ENCODE data around the gene SKI.

Gene SKI

GRCh38 chr1:2204415-2205190, 23.5 kb upstream of the SKI start:
- CTCF ChIA-PET = interaction anchor here (1.3 to 1.8 kb wide), 2 partner anchors 10 to 177 kb away, joined by 4 to 7 read pairs; partner anchors contain the start of gene FAAP20
- no peak for DNase-seq (ENCODE audit: extremely low spot score)
- TF ChIP-seq FOXM1 (IDR thresholded peaks at IDR 0.05; ENCODE audit: borderline replicate concordance) (no peak), TARDBP (IDR thresholded peaks at IDR 0.05) (no peak), SUZ12 (IDR thresholded peaks at IDR 0.05) (no peak), ZNF384 (IDR thresholded peaks at IDR 0.05) (no peak), CTBP1 (IDR thresholded peaks at IDR 0.05; ENCODE audit: borderline replicate concordance) (no peak), FOXA1 (IDR thresholded peaks at IDR 0.05) (no peak), ELF4 (IDR thresholded peaks at IDR 0.05) (no peak), SP1 (IDR thresholded peaks at IDR 0.05) (no peak), PKNOX1 (IDR thresholded peaks at IDR 0.05) (no peak), LEF1 (IDR thresholded peaks at IDR 0.05; ENCODE audit: borderline replicate concordance) (no peak), FOXK2 (IDR thresholded peaks at IDR 0.05) (no peak), L3MBTL2 (conservative IDR thresholded peaks at IDR 0.05) (no peak), BHLHE40 (IDR thresholded peaks at IDR 0.05; ENCODE audit: borderline replicate concordance) (no peak), HDGF (IDR thresholded peaks at IDR 0.05; ENCODE audit: borderline replicate concordance) (no peak)
- POLR2A ChIA-PET = interaction anchor here (0.7 to 1.7 kb wide), 4 partner anchors 8 to 175 kb away, joined by 3 to 6 read pairs (median 4); no protein-coding TSS in a partner anchor

- POLR2A ChIA-PET = interaction anchor here (0.7 to 1.7 kb wide), 3 partner anchors 22 to 174 kb away, joined by 3 to 6 read pairs (median 4); no protein-coding TSS in a partner anchor
- DNase-seq (ENCODE audit: extremely low spot score) = peak; percentile 98
- no peak for TF ChIP-seq ELF4 (IDR thresholded peaks at IDR 0.05)
- no peak for TF ChIP-seq CTBP1 (IDR thresholded peaks at IDR 0.05; ENCODE audit: borderline replicate concordance)
- TF ChIP-seq L3MBTL2 (conservative IDR thresholded peaks at IDR 0.05) = peak; percentile 64
- no peak for TF ChIP-seq PKNOX1 (IDR thresholded peaks at IDR 0.05)
- no peak for TF ChIP-seq FOXK2 (IDR thresholded peaks at IDR 0.05)
- CTCF ChIA-PET = interaction anchor here (0.6 to 1.8 kb wide), 3 partner anchors 11 to 176 kb away, joined by 3 to 7 read pairs (median 4); partner anchors contain the start of gene FAAP20
Observed at GRCh38 chr1:2205191-2205952, 22.7 kb upstream of the SKI start.

GRCh38 chr1:2206813-2207487, 21.2 kb upstream of the SKI start:
- TF ChIP-seq TARDBP (IDR thresholded peaks at IDR 0.05) = no peak
- TF ChIP-seq SP1 (IDR thresholded peaks at IDR 0.05) = no peak
- POLR2A ChIA-PET = interaction anchor here (0.8 to 3.4 kb wide), 5 partner anchors 12 to 184 kb away, joined by 3 to 13 read pairs (median 3); partner anchors contain the start of genes FAAP20, MORN1, RER1 and SKI
- CTCF ChIA-PET = interaction anchor here (0.6 to 1.0 kb wide), 5 partner anchors 11 to 766 kb away, joined by 3 read pairs; no protein-coding TSS in a partner anchor

GRCh38 chr1:2208309-2209239, 19.5 kb upstream of the SKI start:
- CTCF ChIA-PET = interaction anchor here (1.6 kb wide), 1 partner anchor 173 kb away, joined by 5 read pairs; no protein-coding TSS in a partner anchor
- POLR2A ChIA-PET = interaction anchor here (1.0 to 3.4 kb wide), 3 partner anchors 9 to 22 kb away, joined by 3 to 13 read pairs (median 8); partner anchors contain the start of gene SKI
- no peak for DNase-seq (ENCODE audit: extremely low spot score)
- TF ChIP-seq NFRKB (IDR thresholded peaks at IDR 0.05) (no peak), ARNT (IDR thresholded peaks at IDR 0.05) (no peak), SP1 (IDR thresholded peaks at IDR 0.05) (no peak), FOXK2 (IDR thresholded peaks at IDR 0.05) (no peak), PKNOX1 (IDR thresholded peaks at IDR 0.05) (no peak), SUZ12 (IDR thresholded peaks at IDR 0.05) (no peak), L3MBTL2 (conservative IDR thresholded peaks at IDR 0.05) (no peak)

More at GRCh38 chr1:2206813-2207487, 21.2 kb upstream of the SKI start:
- DNase-seq (ENCODE audit: extremely low spot score) = no peak
